WTC11 (cell line): ENCODE measurements around the gene PITX1. TPM values are rescaled to one million over a fixed set of nuclear protein-coding genes. Genes with fewer than 3 reads are reported as not detected.

Experiments
- ATAC-seq: fragments of 200-7000 bp; cut with Tn5 transposase; 2 replicates; pipeline ENCODE4 v1.10.0; 2021; ENCODE audit warnings: mild to moderate bottlenecking, moderate library complexity
- CTCF ChIA-PET: fragments of 300-600 bp; sonication (Branson Sonifier 250); formaldehyde crosslinking; loops from one replicate; lab custom pipeline; 2021; ENCODE audit warnings: antibody characterized with exemption; lab: Charles Lee
- POLR2A ChIA-PET: fragments of 350-600 bp; sonication (Branson Sonifier 250); formaldehyde crosslinking; loops from one replicate; lab custom pipeline; 2021; ENCODE audit warnings: antibody characterized with exemption; lab: Charles Lee
- DNase-seq: peaks from one replicate; pipeline ENCODE4 v3.0.0; 2021; ENCODE audit warnings: low spot score
- H3K27ac Mint-ChIP-seq: 2 replicates; pipeline ENCODE4 v1.8.0; 2021; ENCODE audit warnings: mixed read lengths
- H3K27me3 Mint-ChIP-seq: 2 replicates; pipeline ENCODE4 v1.8.0; 2021; ENCODE audit warnings: low read depth, mild to moderate bottlenecking, moderate library complexity, mixed read lengths
- H3K36me3 Mint-ChIP-seq: 2 replicates; pipeline ENCODE4 v1.8.0; 2021; ENCODE audit warnings: mixed read lengths
- H3K4me1 Mint-ChIP-seq: 2 replicates; pipeline ENCODE4 v1.8.0; 2022; ENCODE audit warnings: mixed read lengths
- H3K4me3 Mint-ChIP-seq: 2 replicates; pipeline ENCODE4 v1.8.0; 2021; ENCODE audit warnings: mild to moderate bottlenecking, moderate library complexity, mixed read lengths
- H3K9me3 Mint-ChIP-seq: 2 replicates; pipeline ENCODE4 v1.8.0; 2021; ENCODE audit warnings: mixed read lengths
- FOXP1 ChIP-seq: sonication (generic); formaldehyde crosslinking; IDR thresholded peaks from 2 replicates; pipeline ENCODE4 v1.8.0; 2022; ENCODE audit warnings: missing genetic modification reagents, mild to moderate bottlenecking, moderate library complexity, borderline replicate concordance
- HMGA2 ChIP-seq: fragments of 250-450 bp; sonication (Bioruptor Pico); IDR thresholded peaks from 2 replicates; pipeline ENCODE4 v1.4.0; 2021; ENCODE audit warnings: mild to moderate bottlenecking, moderate library complexity
- JAZF1 ChIP-seq: fragments of 250-450 bp; sonication (Bioruptor Pico); IDR thresholded peaks from 2 replicates; pipeline ENCODE4 v1.9.0; 2021; ENCODE audit warnings: moderate library complexity, mild to moderate bottlenecking, inconsistent platforms
- NR1H2 ChIP-seq: sonication (generic); formaldehyde crosslinking; IDR thresholded peaks from 2 replicates; pipeline ENCODE4 v1.9.0; 2021; ENCODE audit warnings: mild to moderate bottlenecking, moderate library complexity, missing genetic modification reagents
- NR2C2 ChIP-seq: sonication (generic); formaldehyde crosslinking; IDR thresholded peaks from 2 replicates; pipeline ENCODE4 v1.8.0; 2022; ENCODE audit warnings: mild to moderate bottlenecking, missing genetic modification reagents
- TCF7 ChIP-seq: sonication (generic); formaldehyde crosslinking; IDR thresholded peaks from 2 replicates; pipeline ENCODE4 v1.8.0; 2022; ENCODE audit warnings: mild to moderate bottlenecking, low read depth, missing genetic modification reagents, moderate library complexity
- TEAD4 ChIP-seq: sonication (generic); formaldehyde crosslinking; IDR thresholded peaks from 2 replicates; pipeline ENCODE4 v1.8.0; 2022; ENCODE audit warnings: mild to moderate bottlenecking, missing genetic modification reagents
- ZNF396 ChIP-seq: fragments of 250-450 bp; sonication (Bioruptor Pico); IDR thresholded peaks from 2 replicates; pipeline ENCODE4 v1.8.0; 2021; ENCODE audit warnings: mild to moderate bottlenecking, moderate library complexity, borderline replicate concordance
- total RNA-seq: library from RNA; stranded (reverse); gene quantifications from 3 replicates; pipeline ENCODE4 v1.2.3, GENCODE V29; 2021
- TF ChIP-seq, protein P1 (sequence below): sonication (generic); formaldehyde crosslinking; IDR thresholded peaks from 2 replicates; pipeline ENCODE4 v1.8.0; 2023; ENCODE audit warnings: missing genetic modification reagents, mild to moderate bottlenecking, borderline replicate concordance
- TF ChIP-seq, protein P2 (sequence below): sonication (generic); formaldehyde crosslinking; IDR thresholded peaks from 2 replicates; pipeline ENCODE4 v1.8.0; 2022; ENCODE audit warnings: mild to moderate bottlenecking, missing genetic modification reagents
- TF ChIP-seq, protein P3 (sequence below): sonication (generic); formaldehyde crosslinking; IDR thresholded peaks from 2 replicates; pipeline ENCODE4 v1.8.1; 2023; ENCODE audit warnings: mild to moderate bottlenecking, moderate library complexity, missing genetic modification reagents
- TF ChIP-seq, protein P4 (sequence below): sonication (generic); formaldehyde crosslinking; IDR thresholded peaks from 2 replicates; pipeline ENCODE4 v1.8.1; 2023; ENCODE audit warnings: mild to moderate bottlenecking, missing genetic modification reagents, borderline replicate concordance
- TF ChIP-seq, protein P5 (sequence below): fragments of 250-450 bp; sonication (Bioruptor Pico); IDR thresholded peaks from 2 replicates; pipeline ENCODE4 v1.9.0; 2021; ENCODE audit warnings: mild to moderate bottlenecking, borderline replicate concordance
- TF ChIP-seq, protein P6 (sequence below): sonication (generic); formaldehyde crosslinking; IDR thresholded peaks from 2 replicates; pipeline ENCODE4 v1.8.0; 2022; ENCODE audit warnings: mild to moderate bottlenecking, missing genetic modification reagents
- TF ChIP-seq, protein P7 (sequence below): sonication (generic); formaldehyde crosslinking; IDR thresholded peaks from 2 replicates; pipeline ENCODE4 v1.8.0; 2022; ENCODE audit warnings: mild to moderate bottlenecking, missing genetic modification reagents
- TF ChIP-seq, protein P8 (sequence below): fragments of 200-600 bp; IDR thresholded peaks from 2 replicates; pipeline ENCODE4 v1.8.0; 2022; ENCODE audit warnings: antibody characterized with exemption
- TF ChIP-seq, protein P9 (sequence below): sonication (generic); formaldehyde crosslinking; IDR thresholded peaks from 2 replicates; pipeline ENCODE4 v1.8.1; 2023; ENCODE audit warnings: mild to moderate bottlenecking, missing genetic modification reagents

Gene PITX1
- total RNA-seq, 1 experiment from 2014 or later: 0.13 TPM

DNA sequence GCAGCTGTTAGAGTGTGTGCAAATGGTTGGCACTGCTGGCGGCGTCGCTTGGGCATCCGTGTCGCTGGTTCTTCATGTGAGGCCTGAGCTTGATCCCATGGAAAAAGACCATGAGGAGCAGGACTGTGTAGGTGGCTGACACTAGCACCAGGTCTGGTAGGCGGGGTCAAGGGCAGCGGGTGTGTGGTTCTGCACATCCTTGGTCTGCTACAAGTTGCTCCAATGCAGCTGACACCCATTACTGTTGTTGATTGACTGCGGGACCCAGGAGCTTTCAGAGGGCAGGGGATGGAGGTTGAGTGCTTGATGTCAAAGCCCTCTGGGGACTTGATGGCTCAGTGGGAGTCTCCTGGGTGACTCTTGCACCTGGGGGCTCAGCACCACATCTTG lies 29.0 kb upstream of the PITX1 start:
- no peak for DNase-seq
- CTCF ChIA-PET: interaction anchor here (1.2 to 1.5 kb wide), 2 partner anchors 128 to 159 kb away, joined by 3 to 5 read pairs; no protein-coding TSS in a partner anchor
- no peaks in the 10 kb centered on the region for H3K4me1 Mint-ChIP-seq
- H3K4me3 Mint-ChIP-seq: no peak overlapping the region
- no peaks in the 10 kb centered on the region for H3K36me3 Mint-ChIP-seq
- H3K27me3 Mint-ChIP-seq: peaks cover 7% of the 10 kb centered on the region; the same call in 1 of the 2 replicates
- H3K27ac Mint-ChIP-seq: no peak overlapping the region
- no peaks in the 10 kb centered on the region for H3K9me3 Mint-ChIP-seq
- POLR2A ChIA-PET: no interaction called here
- ATAC-seq: no peak
- TF ChIP-seq HMGA2 (CRISPR knock-in tag) (no peak), NR2C2 (CRISPR knock-in tag) (no peak), JAZF1 (CRISPR knock-in tag) (no peak), NR1H2 (CRISPR knock-in tag) (no peak), ZNF396 (no peak), TCF7 (CRISPR knock-in tag) (no peak), FOXP1 (no peak), TEAD4 (CRISPR knock-in tag) (no peak)
- TF ChIP-seq, protein P1, sequence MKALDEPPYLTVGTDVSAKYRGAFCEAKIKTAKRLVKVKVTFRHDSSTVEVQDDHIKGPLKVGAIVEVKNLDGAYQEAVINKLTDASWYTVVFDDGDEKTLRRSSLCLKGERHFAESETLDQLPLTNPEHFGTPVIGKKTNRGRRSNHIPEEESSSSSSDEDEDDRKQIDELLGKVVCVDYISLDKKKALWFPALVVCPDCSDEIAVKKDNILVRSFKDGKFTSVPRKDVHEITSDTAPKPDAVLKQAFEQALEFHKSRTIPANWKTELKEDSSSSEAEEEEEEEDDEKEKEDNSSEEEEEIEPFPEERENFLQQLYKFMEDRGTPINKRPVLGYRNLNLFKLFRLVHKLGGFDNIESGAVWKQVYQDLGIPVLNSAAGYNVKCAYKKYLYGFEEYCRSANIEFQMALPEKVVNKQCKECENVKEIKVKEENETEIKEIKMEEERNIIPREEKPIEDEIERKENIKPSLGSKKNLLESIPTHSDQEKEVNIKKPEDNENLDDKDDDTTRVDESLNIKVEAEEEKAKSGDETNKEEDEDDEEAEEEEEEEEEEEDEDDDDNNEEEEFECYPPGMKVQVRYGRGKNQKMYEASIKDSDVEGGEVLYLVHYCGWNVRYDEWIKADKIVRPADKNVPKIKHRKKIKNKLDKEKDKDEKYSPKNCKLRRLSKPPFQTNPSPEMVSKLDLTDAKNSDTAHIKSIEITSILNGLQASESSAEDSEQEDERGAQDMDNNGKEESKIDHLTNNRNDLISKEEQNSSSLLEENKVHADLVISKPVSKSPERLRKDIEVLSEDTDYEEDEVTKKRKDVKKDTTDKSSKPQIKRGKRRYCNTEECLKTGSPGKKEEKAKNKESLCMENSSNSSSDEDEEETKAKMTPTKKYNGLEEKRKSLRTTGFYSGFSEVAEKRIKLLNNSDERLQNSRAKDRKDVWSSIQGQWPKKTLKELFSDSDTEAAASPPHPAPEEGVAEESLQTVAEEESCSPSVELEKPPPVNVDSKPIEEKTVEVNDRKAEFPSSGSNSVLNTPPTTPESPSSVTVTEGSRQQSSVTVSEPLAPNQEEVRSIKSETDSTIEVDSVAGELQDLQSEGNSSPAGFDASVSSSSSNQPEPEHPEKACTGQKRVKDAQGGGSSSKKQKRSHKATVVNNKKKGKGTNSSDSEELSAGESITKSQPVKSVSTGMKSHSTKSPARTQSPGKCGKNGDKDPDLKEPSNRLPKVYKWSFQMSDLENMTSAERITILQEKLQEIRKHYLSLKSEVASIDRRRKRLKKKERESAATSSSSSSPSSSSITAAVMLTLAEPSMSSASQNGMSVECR (CRISPR knock-in tag): no peak
- TF ChIP-seq, protein P2, sequence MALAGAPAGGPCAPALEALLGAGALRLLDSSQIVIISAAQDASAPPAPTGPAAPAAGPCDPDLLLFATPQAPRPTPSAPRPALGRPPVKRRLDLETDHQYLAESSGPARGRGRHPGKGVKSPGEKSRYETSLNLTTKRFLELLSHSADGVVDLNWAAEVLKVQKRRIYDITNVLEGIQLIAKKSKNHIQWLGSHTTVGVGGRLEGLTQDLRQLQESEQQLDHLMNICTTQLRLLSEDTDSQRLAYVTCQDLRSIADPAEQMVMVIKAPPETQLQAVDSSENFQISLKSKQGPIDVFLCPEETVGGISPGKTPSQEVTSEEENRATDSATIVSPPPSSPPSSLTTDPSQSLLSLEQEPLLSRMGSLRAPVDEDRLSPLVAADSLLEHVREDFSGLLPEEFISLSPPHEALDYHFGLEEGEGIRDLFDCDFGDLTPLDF (CRISPR knock-in tag): no peak
- TF ChIP-seq, protein P3, sequence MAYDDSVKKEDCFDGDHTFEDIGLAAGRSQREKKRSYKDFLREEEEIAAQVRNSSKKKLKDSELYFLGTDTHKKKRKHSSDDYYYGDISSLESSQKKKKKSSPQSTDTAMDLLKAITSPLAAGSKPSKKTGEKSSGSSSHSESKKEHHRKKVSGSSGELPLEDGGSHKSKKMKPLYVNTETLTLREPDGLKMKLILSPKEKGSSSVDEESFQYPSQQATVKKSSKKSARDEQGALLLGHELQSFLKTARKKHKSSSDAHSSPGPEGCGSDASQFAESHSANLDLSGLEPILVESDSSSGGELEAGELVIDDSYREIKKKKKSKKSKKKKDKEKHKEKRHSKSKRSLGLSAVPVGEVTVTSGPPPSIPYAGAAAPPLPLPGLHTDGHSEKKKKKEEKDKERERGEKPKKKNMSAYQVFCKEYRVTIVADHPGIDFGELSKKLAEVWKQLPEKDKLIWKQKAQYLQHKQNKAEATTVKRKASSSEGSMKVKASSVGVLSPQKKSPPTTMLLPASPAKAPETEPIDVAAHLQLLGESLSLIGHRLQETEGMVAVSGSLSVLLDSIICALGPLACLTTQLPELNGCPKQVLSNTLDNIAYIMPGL (CRISPR knock-in tag): no peak
- TF ChIP-seq, protein P4, sequence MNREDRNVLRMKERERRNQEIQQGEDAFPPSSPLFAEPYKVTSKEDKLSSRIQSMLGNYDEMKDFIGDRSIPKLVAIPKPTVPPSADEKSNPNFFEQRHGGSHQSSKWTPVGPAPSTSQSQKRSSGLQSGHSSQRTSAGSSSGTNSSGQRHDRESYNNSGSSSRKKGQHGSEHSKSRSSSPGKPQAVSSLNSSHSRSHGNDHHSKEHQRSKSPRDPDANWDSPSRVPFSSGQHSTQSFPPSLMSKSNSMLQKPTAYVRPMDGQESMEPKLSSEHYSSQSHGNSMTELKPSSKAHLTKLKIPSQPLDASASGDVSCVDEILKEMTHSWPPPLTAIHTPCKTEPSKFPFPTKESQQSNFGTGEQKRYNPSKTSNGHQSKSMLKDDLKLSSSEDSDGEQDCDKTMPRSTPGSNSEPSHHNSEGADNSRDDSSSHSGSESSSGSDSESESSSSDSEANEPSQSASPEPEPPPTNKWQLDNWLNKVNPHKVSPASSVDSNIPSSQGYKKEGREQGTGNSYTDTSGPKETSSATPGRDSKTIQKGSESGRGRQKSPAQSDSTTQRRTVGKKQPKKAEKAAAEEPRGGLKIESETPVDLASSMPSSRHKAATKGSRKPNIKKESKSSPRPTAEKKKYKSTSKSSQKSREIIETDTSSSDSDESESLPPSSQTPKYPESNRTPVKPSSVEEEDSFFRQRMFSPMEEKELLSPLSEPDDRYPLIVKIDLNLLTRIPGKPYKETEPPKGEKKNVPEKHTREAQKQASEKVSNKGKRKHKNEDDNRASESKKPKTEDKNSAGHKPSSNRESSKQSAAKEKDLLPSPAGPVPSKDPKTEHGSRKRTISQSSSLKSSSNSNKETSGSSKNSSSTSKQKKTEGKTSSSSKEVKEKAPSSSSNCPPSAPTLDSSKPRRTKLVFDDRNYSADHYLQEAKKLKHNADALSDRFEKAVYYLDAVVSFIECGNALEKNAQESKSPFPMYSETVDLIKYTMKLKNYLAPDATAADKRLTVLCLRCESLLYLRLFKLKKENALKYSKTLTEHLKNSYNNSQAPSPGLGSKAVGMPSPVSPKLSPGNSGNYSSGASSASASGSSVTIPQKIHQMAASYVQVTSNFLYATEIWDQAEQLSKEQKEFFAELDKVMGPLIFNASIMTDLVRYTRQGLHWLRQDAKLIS (CRISPR knock-in tag): no peak
- TF ChIP-seq, protein P5, sequence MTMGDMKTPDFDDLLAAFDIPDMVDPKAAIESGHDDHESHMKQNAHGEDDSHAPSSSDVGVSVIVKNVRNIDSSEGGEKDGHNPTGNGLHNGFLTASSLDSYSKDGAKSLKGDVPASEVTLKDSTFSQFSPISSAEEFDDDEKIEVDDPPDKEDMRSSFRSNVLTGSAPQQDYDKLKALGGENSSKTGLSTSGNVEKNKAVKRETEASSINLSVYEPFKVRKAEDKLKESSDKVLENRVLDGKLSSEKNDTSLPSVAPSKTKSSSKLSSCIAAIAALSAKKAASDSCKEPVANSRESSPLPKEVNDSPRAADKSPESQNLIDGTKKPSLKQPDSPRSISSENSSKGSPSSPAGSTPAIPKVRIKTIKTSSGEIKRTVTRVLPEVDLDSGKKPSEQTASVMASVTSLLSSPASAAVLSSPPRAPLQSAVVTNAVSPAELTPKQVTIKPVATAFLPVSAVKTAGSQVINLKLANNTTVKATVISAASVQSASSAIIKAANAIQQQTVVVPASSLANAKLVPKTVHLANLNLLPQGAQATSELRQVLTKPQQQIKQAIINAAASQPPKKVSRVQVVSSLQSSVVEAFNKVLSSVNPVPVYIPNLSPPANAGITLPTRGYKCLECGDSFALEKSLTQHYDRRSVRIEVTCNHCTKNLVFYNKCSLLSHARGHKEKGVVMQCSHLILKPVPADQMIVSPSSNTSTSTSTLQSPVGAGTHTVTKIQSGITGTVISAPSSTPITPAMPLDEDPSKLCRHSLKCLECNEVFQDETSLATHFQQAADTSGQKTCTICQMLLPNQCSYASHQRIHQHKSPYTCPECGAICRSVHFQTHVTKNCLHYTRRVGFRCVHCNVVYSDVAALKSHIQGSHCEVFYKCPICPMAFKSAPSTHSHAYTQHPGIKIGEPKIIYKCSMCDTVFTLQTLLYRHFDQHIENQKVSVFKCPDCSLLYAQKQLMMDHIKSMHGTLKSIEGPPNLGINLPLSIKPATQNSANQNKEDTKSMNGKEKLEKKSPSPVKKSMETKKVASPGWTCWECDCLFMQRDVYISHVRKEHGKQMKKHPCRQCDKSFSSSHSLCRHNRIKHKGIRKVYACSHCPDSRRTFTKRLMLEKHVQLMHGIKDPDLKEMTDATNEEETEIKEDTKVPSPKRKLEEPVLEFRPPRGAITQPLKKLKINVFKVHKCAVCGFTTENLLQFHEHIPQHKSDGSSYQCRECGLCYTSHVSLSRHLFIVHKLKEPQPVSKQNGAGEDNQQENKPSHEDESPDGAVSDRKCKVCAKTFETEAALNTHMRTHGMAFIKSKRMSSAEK (CRISPR knock-in tag): no peak
- TF ChIP-seq, protein P6, sequence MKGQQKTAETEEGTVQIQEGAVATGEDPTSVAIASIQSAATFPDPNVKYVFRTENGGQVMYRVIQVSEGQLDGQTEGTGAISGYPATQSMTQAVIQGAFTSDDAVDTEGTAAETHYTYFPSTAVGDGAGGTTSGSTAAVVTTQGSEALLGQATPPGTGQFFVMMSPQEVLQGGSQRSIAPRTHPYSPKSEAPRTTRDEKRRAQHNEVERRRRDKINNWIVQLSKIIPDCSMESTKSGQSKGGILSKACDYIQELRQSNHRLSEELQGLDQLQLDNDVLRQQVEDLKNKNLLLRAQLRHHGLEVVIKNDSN (CRISPR knock-in tag): no peak
- TF ChIP-seq, protein P7, sequence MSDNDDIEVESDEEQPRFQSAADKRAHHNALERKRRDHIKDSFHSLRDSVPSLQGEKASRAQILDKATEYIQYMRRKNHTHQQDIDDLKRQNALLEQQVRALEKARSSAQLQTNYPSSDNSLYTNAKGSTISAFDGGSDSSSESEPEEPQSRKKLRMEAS: no peak
- TF ChIP-seq, protein P8, sequence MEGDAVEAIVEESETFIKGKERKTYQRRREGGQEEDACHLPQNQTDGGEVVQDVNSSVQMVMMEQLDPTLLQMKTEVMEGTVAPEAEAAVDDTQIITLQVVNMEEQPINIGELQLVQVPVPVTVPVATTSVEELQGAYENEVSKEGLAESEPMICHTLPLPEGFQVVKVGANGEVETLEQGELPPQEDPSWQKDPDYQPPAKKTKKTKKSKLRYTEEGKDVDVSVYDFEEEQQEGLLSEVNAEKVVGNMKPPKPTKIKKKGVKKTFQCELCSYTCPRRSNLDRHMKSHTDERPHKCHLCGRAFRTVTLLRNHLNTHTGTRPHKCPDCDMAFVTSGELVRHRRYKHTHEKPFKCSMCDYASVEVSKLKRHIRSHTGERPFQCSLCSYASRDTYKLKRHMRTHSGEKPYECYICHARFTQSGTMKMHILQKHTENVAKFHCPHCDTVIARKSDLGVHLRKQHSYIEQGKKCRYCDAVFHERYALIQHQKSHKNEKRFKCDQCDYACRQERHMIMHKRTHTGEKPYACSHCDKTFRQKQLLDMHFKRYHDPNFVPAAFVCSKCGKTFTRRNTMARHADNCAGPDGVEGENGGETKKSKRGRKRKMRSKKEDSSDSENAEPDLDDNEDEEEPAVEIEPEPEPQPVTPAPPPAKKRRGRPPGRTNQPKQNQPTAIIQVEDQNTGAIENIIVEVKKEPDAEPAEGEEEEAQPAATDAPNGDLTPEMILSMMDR: no peak
- TF ChIP-seq, protein P9, sequence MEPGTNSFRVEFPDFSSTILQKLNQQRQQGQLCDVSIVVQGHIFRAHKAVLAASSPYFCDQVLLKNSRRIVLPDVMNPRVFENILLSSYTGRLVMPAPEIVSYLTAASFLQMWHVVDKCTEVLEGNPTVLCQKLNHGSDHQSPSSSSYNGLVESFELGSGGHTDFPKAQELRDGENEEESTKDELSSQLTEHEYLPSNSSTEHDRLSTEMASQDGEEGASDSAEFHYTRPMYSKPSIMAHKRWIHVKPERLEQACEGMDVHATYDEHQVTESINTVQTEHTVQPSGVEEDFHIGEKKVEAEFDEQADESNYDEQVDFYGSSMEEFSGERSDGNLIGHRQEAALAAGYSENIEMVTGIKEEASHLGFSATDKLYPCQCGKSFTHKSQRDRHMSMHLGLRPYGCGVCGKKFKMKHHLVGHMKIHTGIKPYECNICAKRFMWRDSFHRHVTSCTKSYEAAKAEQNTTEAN (CRISPR knock-in tag): no peak
